ENCODE measurements around the gene ARHGEF10L.

The ARHGEF10L gene

GRCh38 chr1:17561561-17561985 lies 22.1 kb downstream of the ARHGEF10L start:
- TF ChIP-seq, protein P1, sequence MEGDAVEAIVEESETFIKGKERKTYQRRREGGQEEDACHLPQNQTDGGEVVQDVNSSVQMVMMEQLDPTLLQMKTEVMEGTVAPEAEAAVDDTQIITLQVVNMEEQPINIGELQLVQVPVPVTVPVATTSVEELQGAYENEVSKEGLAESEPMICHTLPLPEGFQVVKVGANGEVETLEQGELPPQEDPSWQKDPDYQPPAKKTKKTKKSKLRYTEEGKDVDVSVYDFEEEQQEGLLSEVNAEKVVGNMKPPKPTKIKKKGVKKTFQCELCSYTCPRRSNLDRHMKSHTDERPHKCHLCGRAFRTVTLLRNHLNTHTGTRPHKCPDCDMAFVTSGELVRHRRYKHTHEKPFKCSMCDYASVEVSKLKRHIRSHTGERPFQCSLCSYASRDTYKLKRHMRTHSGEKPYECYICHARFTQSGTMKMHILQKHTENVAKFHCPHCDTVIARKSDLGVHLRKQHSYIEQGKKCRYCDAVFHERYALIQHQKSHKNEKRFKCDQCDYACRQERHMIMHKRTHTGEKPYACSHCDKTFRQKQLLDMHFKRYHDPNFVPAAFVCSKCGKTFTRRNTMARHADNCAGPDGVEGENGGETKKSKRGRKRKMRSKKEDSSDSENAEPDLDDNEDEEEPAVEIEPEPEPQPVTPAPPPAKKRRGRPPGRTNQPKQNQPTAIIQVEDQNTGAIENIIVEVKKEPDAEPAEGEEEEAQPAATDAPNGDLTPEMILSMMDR (IDR thresholded peaks at IDR 0.05) = no peak
- Histone ChIP-seq H3K4me3 (ENCODE audit: low read depth in 1 of 2, low read length in 1 of 2) (no peak overlapping the region), H3K27me3 (peaks cover 13% of the 10 kb centered on the region), H3K27ac (no peak overlapping the region), H3K9me3 (no peaks in the 10 kb centered on the region), H3K36me3 (no peaks in the 10 kb centered on the region), H3K4me1 (ENCODE audit: control insufficient read depth in 1 of 2, insufficient read depth in 1 of 2, low read depth in 1 of 2, low read length in 1 of 2) (no peaks in the 10 kb centered on the region)

DNA sequence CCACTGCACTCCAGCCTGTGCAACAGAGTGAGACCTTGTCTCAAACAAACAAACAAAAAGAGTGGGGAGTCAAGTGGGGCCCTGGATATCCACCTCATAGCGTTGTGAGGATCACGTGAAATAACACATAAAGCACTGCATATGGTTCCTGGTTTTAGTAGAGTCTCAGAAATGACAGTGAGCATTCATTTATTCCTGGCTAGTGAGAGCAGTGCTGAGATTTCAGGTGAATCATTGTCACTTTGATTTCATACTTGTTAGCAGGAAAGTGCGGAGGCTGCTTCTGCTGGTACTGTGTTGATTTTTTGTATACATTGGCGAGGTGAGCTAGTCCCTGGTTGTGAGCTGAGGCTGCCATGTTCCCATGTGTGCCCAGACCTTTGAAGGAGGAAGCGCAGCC lies 22.9 kb downstream of the ARHGEF10L start:
- H3K36me3 ChIP-seq = no peaks in the 10 kb centered on the region
- TF ChIP-seq, protein P1 (IDR thresholded peaks at IDR 0.05) = no peak
- H3K9me3 ChIP-seq = no peaks in the 10 kb centered on the region
- H3K4me3 ChIP-seq (ENCODE audit: low read depth in 1 of 2, low read length in 1 of 2) = no peak overlapping the region
- no peaks in the 10 kb centered on the region for H3K4me1 ChIP-seq (ENCODE audit: control insufficient read depth in 1 of 2, insufficient read depth in 1 of 2, low read depth in 1 of 2, low read length in 1 of 2)
- H3K27ac ChIP-seq = no peak overlapping the region
- H3K27me3 ChIP-seq = peaks cover 13% of the 10 kb centered on the region

- no peak overlapping the region for H3K27ac ChIP-seq
- H3K4me1 ChIP-seq (ENCODE audit: control insufficient read depth in 1 of 2, insufficient read depth in 1 of 2, low read depth in 1 of 2, low read length in 1 of 2) = no peaks in the 10 kb centered on the region
- TF ChIP-seq, protein P1 (IDR thresholded peaks at IDR 0.05) = no peak
- H3K9me3 ChIP-seq = no peaks in the 10 kb centered on the region
- H3K4me3 ChIP-seq (ENCODE audit: low read depth in 1 of 2, low read length in 1 of 2) = no peak overlapping the region
- no peaks in the 10 kb centered on the region for H3K36me3 ChIP-seq
- H3K27me3 ChIP-seq = peaks cover 17% of the 10 kb centered on the region
Observed at GRCh38 chr1:17563494-17564281, 24.2 kb downstream of the ARHGEF10L start.

- TF ChIP-seq, protein P1 (IDR thresholded peaks at IDR 0.05) = no peak
- Histone ChIP-seq H3K27me3 (peaks cover 27% of the 10 kb centered on the region), H3K9me3 (no peaks in the 10 kb centered on the region), H3K36me3 (no peaks in the 10 kb centered on the region), H3K4me1 (ENCODE audit: control insufficient read depth in 1 of 2, insufficient read depth in 1 of 2, low read depth in 1 of 2, low read length in 1 of 2) (no peaks in the 10 kb centered on the region), H3K4me3 (ENCODE audit: low read depth in 1 of 2, low read length in 1 of 2) (no peak overlapping the region), H3K27ac (no peak overlapping the region)
Observed at GRCh38 chr1:17564458-17565393, 25.2 kb downstream of the ARHGEF10L start.

- Histone ChIP-seq H3K4me1 (ENCODE audit: control insufficient read depth in 1 of 2, insufficient read depth in 1 of 2, low read depth in 1 of 2, low read length in 1 of 2) (no peaks in the 10 kb centered on the region), H3K36me3 (no peaks in the 10 kb centered on the region), H3K27ac (no peak overlapping the region), H3K4me3 (ENCODE audit: low read depth in 1 of 2, low read length in 1 of 2) (no peak overlapping the region), H3K27me3 (peaks cover 28% of the 10 kb centered on the region), H3K9me3 (no peaks in the 10 kb centered on the region)
- TF ChIP-seq, protein P1 (IDR thresholded peaks at IDR 0.05) = no peak
Observed at GRCh38 chr1:17565461-17566252, 26.2 kb downstream of the ARHGEF10L start.
